Naive thymus-derived CD4-positive, alpha-beta T cell (primary cell): Measurements from ENCODE around the gene SECTM1. TPM values are rescaled to one million over a fixed set of nuclear protein-coding genes. Genes with fewer than 3 reads are reported as not detected.

Experiments used
- ATAC-seq: fragments of 150-1000 bp; cut with Tn5 transposase; 2 replicates; pipeline ENCODE4 v1.10.0; 2021; ENCODE audit warnings: mild to moderate bottlenecking, moderate library complexity
- CTCF ChIA-PET: fragments of 350-600 bp; sonication (Branson Sonifier 250); formaldehyde crosslinking; loops from one replicate; lab custom pipeline; 2021; ENCODE audit warnings: antibody characterized with exemption; lab: Charles Lee
- POLR2A ChIA-PET: fragments of 350-600 bp; sonication (Branson Sonifier 250); formaldehyde crosslinking; loops from one replicate; lab custom pipeline; 2021; ENCODE audit warnings: antibody characterized with exemption, inconsistent platforms; lab: Charles Lee
- DNase-seq, 9 donors: peaks; one replicate each; pipeline versions ENCODE4 v3.0.0 to v3.0.0-alpha.2; 2020 to 2022; ENCODE audit warnings: mixed read lengths in 1 of 9
- H3K27ac ChIP-seq: one replicate; pipeline ENCODE4 v1.7.0; 2013; ENCODE audit warnings: mild to moderate bottlenecking, low read depth, low read length, moderate library complexity
- H3K27me3 ChIP-seq, 2 donors: one replicate each; pipeline ENCODE4 v1.7.0; 2013; ENCODE audit warnings: low read length in 2 of 2, mild to moderate bottlenecking in 2 of 2, moderate library complexity in 2 of 2; ENCODE audit not compliant: control insufficient read depth in 2 of 2, insufficient read depth in 2 of 2
- H3K36me3 ChIP-seq, 3 experiments: 1 replicate in 2 of 3; 2 replicates in 1 of 3; pipeline ENCODE4 v1.7.0; 2013; ENCODE audit warnings: low read length in 3 of 3, mild to moderate bottlenecking in 3 of 3, moderate library complexity in 1 of 3; ENCODE audit not compliant: insufficient read depth in 3 of 3, control insufficient read depth in 2 of 3
- H3K4me1 ChIP-seq, 2 donors: one replicate each; pipeline ENCODE4 v1.7.0; 2013; ENCODE audit warnings: low read length in 2 of 2, mild to moderate bottlenecking in 2 of 2, moderate library complexity in 1 of 2; ENCODE audit not compliant: control insufficient read depth in 2 of 2, insufficient read depth in 2 of 2
- H3K4me3 ChIP-seq: 2 replicates; pipeline ENCODE4 v1.7.0; 2013; ENCODE audit warnings: mild to moderate bottlenecking, low read length
- H3K9me3 ChIP-seq, 3 experiments: 1 replicate in 2 of 3; 2 replicates in 1 of 3; pipeline ENCODE4 v1.7.0; 2013; ENCODE audit warnings: low read length in 3 of 3; ENCODE audit not compliant: control insufficient read depth in 2 of 3
- H3K27ac Mint-ChIP-seq, 9 donors: one replicate each; pipeline ENCODE4 v1.8.0; 2020 to 2022; ENCODE audit warnings: mixed read lengths in 9 of 9, mild to moderate bottlenecking in 8 of 9, moderate library complexity in 5 of 9, inconsistent platforms in 2 of 9
- H3K27me3 Mint-ChIP-seq, 5 donors: one replicate each; pipeline ENCODE4 v1.8.0; 2021 to 2022; ENCODE audit warnings: mixed read lengths in 5 of 5, mild to moderate bottlenecking in 1 of 5
- H3K36me3 Mint-ChIP-seq, 5 donors: one replicate each; pipeline ENCODE4 v1.8.0; 2020 to 2022; ENCODE audit warnings: mixed read lengths in 5 of 5, mild to moderate bottlenecking in 3 of 5, inconsistent platforms in 1 of 5
- H3K4me1 Mint-ChIP-seq, 7 donors: one replicate each; pipeline ENCODE4 v1.8.0; 2020 to 2022; ENCODE audit warnings: mixed read lengths in 7 of 7, mild to moderate bottlenecking in 3 of 7, inconsistent platforms in 1 of 7
- H3K4me3 Mint-ChIP-seq, 10 donors: one replicate each; pipeline ENCODE4 v1.8.0; 2020 to 2022; ENCODE audit warnings: mild to moderate bottlenecking in 10 of 10, mixed read lengths in 10 of 10, moderate library complexity in 6 of 10, inconsistent platforms in 2 of 10
- H3K9me3 Mint-ChIP-seq, 11 donors: one replicate each; pipeline ENCODE4 v1.8.0; 2020 to 2022; ENCODE audit warnings: mixed read lengths in 11 of 11, mild to moderate bottlenecking in 4 of 11, inconsistent platforms in 1 of 11, moderate library complexity in 1 of 11
- intact Hi-C, 2 donors: fragments of 100-400 bp; cut with micrococcal nuclease; formaldehyde crosslinking; loops; one replicate each; pipeline ENCODE4 v1.15.1; 2023
- polyA plus RNA-seq, 2 donors: library from polyadenylated mRNA; unstranded; fragments of 300-500 nt; fragmentation: Illumina TruSeq; gene quantifications; one replicate each; pipeline ENCODE4 v1.2.3, GENCODE V29; 2021
- total RNA-seq, 6 experiments: library from RNA in 5 of 6; stranded (reverse) in 5 of 6; gene quantifications; 1 replicate in 5 of 6; 2 replicates in 1 of 6; pipeline ENCODE4 v1.2.3 and lab custom pipeline; 2021 to 2026

The SECTM1 gene
- total and polyA plus RNA-seq, 7 experiments from 2014 or later: 1.5 to 32.4 (median 3.2) TPM

DNA sequence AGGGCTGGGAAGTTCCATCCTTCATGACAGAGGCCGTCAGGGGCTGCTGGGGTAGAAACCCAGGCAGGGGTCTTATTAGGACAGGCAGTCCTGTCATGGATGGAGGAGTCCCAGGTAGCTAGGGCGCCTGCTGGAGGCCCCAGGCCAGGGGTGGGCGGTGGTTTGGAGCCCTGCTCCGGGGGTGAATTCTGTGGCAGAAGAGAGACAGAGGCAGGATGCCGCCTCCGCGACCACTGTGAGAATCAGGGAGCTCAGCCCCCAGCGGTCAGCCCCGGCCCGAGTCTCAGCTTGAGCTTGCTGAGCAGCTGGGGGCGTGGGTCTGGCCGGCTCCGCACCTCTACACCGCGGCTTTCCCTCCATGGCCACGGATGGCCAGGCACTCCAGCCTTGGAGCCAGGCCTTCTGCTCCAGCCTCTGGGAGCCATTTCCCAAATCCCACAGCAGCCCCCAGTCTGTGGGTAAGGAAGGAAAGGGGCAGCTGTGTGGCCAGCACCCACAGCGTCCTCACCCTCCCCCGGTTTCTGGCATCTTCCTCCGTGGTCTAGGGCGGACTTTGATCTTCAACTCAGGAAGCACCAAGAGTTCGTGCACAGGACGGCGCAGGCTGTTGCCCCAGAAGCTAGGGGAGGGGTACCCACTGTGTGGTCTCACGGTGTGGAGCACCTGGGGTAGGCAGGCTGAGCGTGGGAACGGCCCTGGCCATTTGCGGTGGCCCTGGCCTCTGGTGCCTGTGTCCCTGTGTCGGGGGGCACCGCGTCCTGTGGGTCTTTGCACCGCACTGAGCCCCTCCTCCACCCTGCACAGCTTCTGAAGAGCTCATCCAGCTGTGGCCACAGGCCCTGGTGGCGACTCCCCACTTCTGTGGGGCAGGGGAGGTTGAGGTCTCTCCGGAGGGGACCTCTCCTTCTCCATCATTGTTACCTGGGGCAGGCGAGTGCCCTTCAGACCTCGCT, 30.3 kb downstream of the SECTM1 start:
- intact Hi-C loops: loop anchor here (1.0 kb wide), 2 partner anchors 14 to 18 kb away; partner anchors contain the start of gene CD7 (in 2 of the 2)
- no peaks in the 10 kb centered on the region for H3K36me3 Mint-ChIP-seq
- no peaks in the 10 kb centered on the region for H3K36me3 ChIP-seq
- H3K4me1 ChIP-seq: peaks cover 57 to 67% of the 10 kb centered on the region in 2 donors
- peak overlapping the region; percentile 80 to 100 (median 100) for H3K27ac Mint-ChIP-seq
- no peaks in the 10 kb centered on the region for H3K27me3 Mint-ChIP-seq
- peak overlapping the region; percentile 83 to 98 (median 90) for H3K4me3 Mint-ChIP-seq
- DNase-seq: peak in 8 of 9 donors; percentile 50 to 59 (median 54)
- H3K4me3 ChIP-seq: peak overlapping the region; percentile 67
- no peaks in the 10 kb centered on the region for H3K9me3 Mint-ChIP-seq
- H3K9me3 ChIP-seq: no peaks in the 10 kb centered on the region
- ChIA-PET CTCF (interaction anchor here (1.1 to 6.9 kb wide), 6 partner anchors 9 to 97 kb away, joined by 3 to 61 read pairs (median 24); partner anchors contain the start of gene CD7), POLR2A (interaction anchor here (0.5 to 12.4 kb wide), 12 partner anchors 9 to 273 kb away, joined by 3 to 237 read pairs (median 6); partner anchors contain the start of genes CD7, CSNK1D, SECTM1 and SLC16A3)
- H3K27me3 ChIP-seq: no peaks in the 10 kb centered on the region
- peak overlapping the region; percentile 98 for H3K27ac ChIP-seq
- peak; percentile 60 for ATAC-seq
- H3K4me1 Mint-ChIP-seq: peaks cover 25 to 87% (median 67%) of the 10 kb centered on the region in 7 donors

DNA sequence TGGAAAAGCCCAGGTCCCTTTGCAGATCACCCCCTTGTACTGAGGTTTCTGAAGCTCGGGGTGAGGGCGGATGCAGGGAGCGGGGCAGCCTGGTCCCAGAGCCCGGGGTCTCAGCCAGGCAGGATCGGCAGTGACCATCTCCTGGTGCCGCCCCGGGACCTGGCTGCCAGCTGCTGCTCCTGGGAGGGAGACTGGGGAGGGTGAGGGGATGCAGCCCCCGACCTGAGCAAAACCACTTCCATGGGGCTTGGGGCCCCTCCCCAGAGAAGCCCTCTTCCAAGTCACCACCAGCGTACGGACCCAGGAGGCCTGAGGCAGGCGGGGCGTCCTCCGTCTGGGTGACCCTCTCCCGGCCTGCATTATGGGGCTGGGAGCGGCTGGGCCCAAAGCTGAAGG, 31.0 kb downstream of the SECTM1 start:
- no peak for ATAC-seq
- Mint-ChIP-seq H3K27ac (peak overlapping the region; percentile 88 to 100 (median 100)), H3K4me3 (peak overlapping the region; percentile 83 to 98 (median 90)), H3K9me3 (peaks cover 0 to 3% (median 0%) of the 10 kb centered on the region in 11 donors), H3K27me3 (peaks cover 0 to 3% (median 0%) of the 10 kb centered on the region in 5 donors), H3K36me3 (no peaks in the 10 kb centered on the region), H3K4me1 (peaks cover 25 to 89% (median 70%) of the 10 kb centered on the region in 7 donors)
- Histone ChIP-seq H3K36me3 (no peaks in the 10 kb centered on the region), H3K4me3 (peak overlapping the region; percentile 67), H3K9me3 (no peaks in the 10 kb centered on the region), H3K4me1 (peaks cover 61 to 68% of the 10 kb centered on the region in 2 donors), H3K27me3 (no peaks in the 10 kb centered on the region), H3K27ac (peak overlapping the region; percentile 98)
- CTCF ChIA-PET: interaction anchor here (1.1 to 6.9 kb wide), 7 partner anchors 10 to 96 kb away, joined by 3 to 61 read pairs (median 18); partner anchors contain the start of genes CD7 and SECTM1
- POLR2A ChIA-PET: interaction anchor here (0.9 to 12.4 kb wide), 9 partner anchors 9 to 272 kb away, joined by 3 to 237 read pairs (median 7); partner anchors contain the start of genes CD7, CSNK1D and SLC16A3
- intact Hi-C loops: loop anchor here in 1 of 2 donors (1.0 kb wide), 2 partner anchors 15 to 19 kb away; partner anchors contain the start of gene CD7
- DNase-seq: peak in 1 of 9 donors; percentile 37

DNA sequence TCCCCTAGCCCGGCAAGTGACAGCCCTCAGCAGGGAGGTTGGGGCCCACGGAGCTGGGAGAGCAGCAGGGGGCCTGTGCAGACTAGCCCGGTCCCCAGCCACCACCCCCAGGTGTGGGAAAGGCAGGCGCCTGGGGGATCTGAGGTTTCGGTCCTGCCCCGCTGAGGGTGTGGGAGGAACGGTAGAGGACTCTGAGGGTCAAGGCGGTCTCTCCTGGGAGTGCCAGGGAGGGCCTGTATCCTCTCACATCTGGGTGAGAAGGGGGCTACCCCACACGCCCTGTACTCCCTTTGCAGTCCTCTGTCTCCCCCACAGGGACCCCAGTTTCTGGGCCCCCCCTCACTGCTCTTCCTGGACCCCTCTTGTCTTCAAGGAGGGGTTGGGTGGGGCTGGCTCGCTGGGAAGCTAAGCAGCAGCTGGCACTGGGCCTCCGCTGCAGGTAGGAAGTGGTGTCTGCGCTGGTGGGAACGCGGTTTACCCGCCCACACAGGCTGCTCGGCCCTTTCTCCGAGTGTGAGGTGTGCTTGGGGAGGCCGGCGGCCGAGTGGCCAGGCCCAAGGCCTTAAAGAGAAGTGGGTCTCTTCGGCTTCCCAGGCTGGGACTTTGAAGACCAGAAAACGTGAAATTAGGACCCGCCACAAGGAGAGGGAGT, 31.5 kb downstream of the SECTM1 start:
- peak in 8 of 9 donors; percentile 51 to 78 (median 56) for DNase-seq
- CTCF ChIA-PET: interaction anchor here (0.6 to 6.9 kb wide), 10 partner anchors 10 to 257 kb away, joined by 3 to 61 read pairs (median 6); partner anchors contain the start of genes CD7 and SECTM1

GRCh38 chr17:82301300-82301915, 32.2 kb downstream of the SECTM1 start:
- H3K4me1 ChIP-seq: peaks cover 73 to 79% of the 10 kb centered on the region in 2 donors
- no peaks in the 10 kb centered on the region for H3K27me3 ChIP-seq
- Mint-ChIP-seq H3K4me1 (peaks cover 19 to 94% (median 75%) of the 10 kb centered on the region in 7 donors), H3K27me3 (peaks cover 0 to 3% (median 0%) of the 10 kb centered on the region in 5 donors), H3K4me3 (peak overlapping the region; percentile 23 to 99 (median 96)), H3K27ac (peak overlapping the region in 8 of 9 donors; percentile 100), H3K36me3 (no peaks in the 10 kb centered on the region), H3K9me3 (peaks cover 0 to 3% (median 0%) of the 10 kb centered on the region in 11 donors)
- peak overlapping the region; percentile 67 for H3K4me3 ChIP-seq
- ChIA-PET CTCF (interaction anchor here (0.6 to 6.9 kb wide), 9 partner anchors 11 to 257 kb away, joined by 3 to 61 read pairs (median 7); partner anchors contain the start of genes CD7 and SECTM1), POLR2A (interaction anchor here (1.2 to 12.4 kb wide), 6 partner anchors 8 to 157 kb away, joined by 3 to 237 read pairs (median 16); partner anchors contain the start of genes CD7, NARF and SLC16A3)
- intact Hi-C loops: no loop called here
- ATAC-seq: no peak
- peak overlapping the region; percentile 98 for H3K27ac ChIP-seq
- no peaks in the 10 kb centered on the region for H3K9me3 ChIP-seq
- H3K36me3 ChIP-seq: no peaks in the 10 kb centered on the region
- no peak for DNase-seq

More for the DNA sequence above, 31.5 kb downstream of the SECTM1 start:
- Histone ChIP-seq H3K36me3 (no peaks in the 10 kb centered on the region), H3K4me3 (peak overlapping the region; percentile 67), H3K27me3 (no peaks in the 10 kb centered on the region), H3K4me1 (peaks cover 66 to 73% of the 10 kb centered on the region in 2 donors), H3K9me3 (no peaks in the 10 kb centered on the region), H3K27ac (peak overlapping the region; percentile 98)
- Mint-ChIP-seq H3K27me3 (peaks cover 0 to 3% (median 0%) of the 10 kb centered on the region in 5 donors), H3K4me1 (peaks cover 24 to 94% (median 75%) of the 10 kb centered on the region in 7 donors), H3K9me3 (peaks cover 0 to 3% (median 0%) of the 10 kb centered on the region in 11 donors), H3K4me3 (peak overlapping the region; percentile 83 to 98 (median 90)), H3K27ac (peak overlapping the region; percentile 88 to 100 (median 100)), H3K36me3 (no peaks in the 10 kb centered on the region)
- intact Hi-C loops: loop anchor here in 1 of 2 donors (1.0 kb wide), 2 partner anchors 15 to 19 kb away; partner anchors contain the start of gene CD7
- ATAC-seq: no peak
- POLR2A ChIA-PET: interaction anchor here (1.0 to 12.4 kb wide), 9 partner anchors 9 to 272 kb away, joined by 3 to 237 read pairs (median 7); partner anchors contain the start of genes CD7, CSNK1D, NARF and SLC16A3

DNA sequence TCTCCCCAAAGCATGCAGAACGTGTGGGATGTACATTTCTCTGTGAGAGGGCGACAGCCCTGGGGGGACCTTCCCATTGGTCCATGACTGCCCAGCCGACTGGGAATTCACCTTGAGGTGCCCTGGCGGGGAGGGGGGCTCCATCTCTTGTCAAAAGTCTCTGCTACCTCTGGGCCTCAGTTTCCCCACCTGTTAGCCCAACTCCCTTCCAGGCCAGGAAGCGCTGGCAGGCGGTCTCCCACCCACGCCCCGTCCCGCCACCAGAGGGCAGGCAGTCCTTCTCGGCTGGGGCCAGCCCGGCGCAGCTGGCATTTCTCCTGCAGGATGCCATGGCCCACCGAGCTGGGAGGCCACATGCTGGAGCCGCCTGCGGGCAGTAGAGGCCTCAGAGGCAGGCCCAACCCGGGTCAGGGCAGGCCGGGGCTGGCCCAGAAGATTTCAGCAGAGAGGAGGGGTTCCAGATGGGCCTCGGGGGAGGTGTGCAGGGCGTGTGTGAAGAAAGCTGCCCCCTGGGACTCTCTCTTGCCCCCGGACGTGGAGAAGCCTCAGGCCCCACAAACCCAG, 32.8 kb downstream of the SECTM1 start:
- no peaks in the 10 kb centered on the region for H3K27me3 ChIP-seq
- no peaks in the 10 kb centered on the region for H3K36me3 ChIP-seq
- Mint-ChIP-seq H3K4me1 (peaks cover 19 to 90% (median 74%) of the 10 kb centered on the region in 7 donors), H3K27me3 (peaks cover 0 to 3% (median 0%) of the 10 kb centered on the region in 5 donors), H3K9me3 (peaks cover 0 to 3% (median 0%) of the 10 kb centered on the region in 11 donors), H3K4me3 (peak overlapping the region; percentile 88 to 99 (median 96)), H3K27ac (peak overlapping the region; percentile 100), H3K36me3 (no peaks in the 10 kb centered on the region)
- H3K9me3 ChIP-seq: no peaks in the 10 kb centered on the region
- peaks cover 76 to 82% of the 10 kb centered on the region in 2 donors for H3K4me1 ChIP-seq
- H3K4me3 ChIP-seq: no peak overlapping the region
- ATAC-seq (no peak), DNase-seq (peak; percentile 46 to 73 (median 62))
- ChIA-PET CTCF (interaction anchor here (0.6 to 6.9 kb wide), 11 partner anchors 9 to 333 kb away, joined by 3 to 61 read pairs (median 5); partner anchors contain the start of genes CD7 and SECTM1), POLR2A (interaction anchor here (1.2 to 12.4 kb wide), 6 partner anchors 8 to 157 kb away, joined by 3 to 237 read pairs (median 16); partner anchors contain the start of genes CD7, NARF and SLC16A3)
- intact Hi-C loops: no loop called here
- peak overlapping the region; percentile 98 for H3K27ac ChIP-seq
